K562 (cell line): ENCODE measurements around the gene LOC128125822.

ENCODE experiments used
- ATAC-seq: fragments of 200-7000 bp; cut with Tn5 transposase; 3 replicates; pipeline ENCODE4 v1.9.1; 2020; ENCODE audit warnings: moderate library complexity
- BruUV-seq: library from RNA; stranded (reverse); fragments of 400-500 nt; replicated peaks from 2 replicates; lab custom pipeline; 2021; lab: Mats Ljungman, UMichigan
- CTCF ChIA-PET: fragments of 300-600 bp; formaldehyde crosslinking; extraction: SDS; loops from one replicate; lab custom pipeline; 2021; ENCODE audit warnings: low intra/inter-chr PET ratio; lab: Yijun Ruan, JAX
- POLR2A ChIA-PET: fragments of 300-600, 350-650 bp; sonication (Branson Sonifier 250); formaldehyde crosslinking; extraction: SDS; loops from one replicate; lab custom pipeline; 2021; ENCODE audit warnings: antibody characterized with exemption, inconsistent platforms; lab: Yijun Ruan, JAX
- DNase-seq, 4 experiments: peaks; one replicate each; pipeline versions ENCODE4 v3.0.0 to v3.0.0-alpha.2; 2011 to 2018; ENCODE audit warnings: low spot score in 3 of 4, mixed read lengths in 3 of 4; ENCODE audit errors: extremely low read depth in 1 of 4
- FAIRE-seq: peaks from 2 replicates; lab custom pipeline; 2011; peaks lifted over from hg19 to GRCh38; lab: Jason Lieb, UNC
- H2AFZ ChIP-seq: 2 replicates; pipeline ENCODE4 v1.6.0; 2011; ENCODE audit warnings: low read depth, low read length, control low read depth, inconsistent platforms
- H3K27ac ChIP-seq: fragments of 200-600 bp; 3 replicates; pipeline ENCODE4 v1.8.0; 2011; ENCODE audit warnings: low read depth, mild to moderate bottlenecking, control low read depth, inconsistent platforms, low read length, moderate library complexity, mixed read lengths; ENCODE audit errors: extremely low read depth
- H3K27me3 ChIP-seq, 2 experiments: fragments of 300-600 bp in 1 of 2; 2 replicates in 1 of 2; 3 replicates in 1 of 2; pipeline versions ENCODE4 v1.6.0 to v1.8.0; 2011; ENCODE audit warnings: inconsistent platforms in 2 of 2, low read length in 2 of 2, mild to moderate bottlenecking in 1 of 2, mixed read lengths in 1 of 2, moderate library complexity in 1 of 2; ENCODE audit not compliant: control insufficient read depth in 2 of 2, insufficient read depth in 2 of 2
- H3K36me3 ChIP-seq: fragments of 300-600 bp; 3 replicates; pipeline ENCODE4 v1.8.0; 2011; ENCODE audit warnings: mild to moderate bottlenecking, low read length, inconsistent platforms; ENCODE audit not compliant: control insufficient read depth, insufficient read depth
- H3K4me1 ChIP-seq, 2 experiments: fragments of 200-600 bp in 1 of 2; replicated peaks in 1 of 2; 2 replicates in 1 of 2; 3 replicates in 1 of 2; pipeline versions ENCODE4 v1.5.1 to v1.8.0; 2011; ENCODE audit warnings: inconsistent platforms in 2 of 2, low read length in 2 of 2, mild to moderate bottlenecking in 1 of 2, mixed read lengths in 1 of 2, moderate library complexity in 1 of 2; ENCODE audit not compliant: control insufficient read depth in 2 of 2, insufficient read depth in 2 of 2
- H3K4me2 ChIP-seq: 2 replicates; pipeline ENCODE4 v1.6.1; 2011; ENCODE audit warnings: low read length, control low read depth, inconsistent platforms, mixed read lengths; ENCODE audit not compliant: insufficient read depth
- H3K4me3 ChIP-seq: fragments of 200-600 bp; sonication (generic), shearing (Covaris generic); 2 replicates; pipeline ENCODE4 v1.5.1; 2016; ENCODE audit warnings: control low read depth, inconsistent platforms
- H3K79me2 ChIP-seq: fragments of 200-600 bp; 3 replicates; pipeline ENCODE4 v1.8.0; 2011; ENCODE audit warnings: low read length, inconsistent platforms; ENCODE audit not compliant: control insufficient read depth, insufficient read depth
- H3K9ac ChIP-seq, 2 experiments: 2 replicates each; pipeline versions ENCODE4 v1.6.0 to v1.6.1; 2011; ENCODE audit warnings: low read depth in 2 of 2, low read length in 2 of 2, control low read depth in 1 of 2, inconsistent platforms in 1 of 2, mild to moderate bottlenecking in 1 of 2, mixed read lengths in 1 of 2; ENCODE audit not compliant: insufficient read depth in 1 of 2
- H3K9me1 ChIP-seq: one replicate; pipeline ENCODE4 v1.6.0; 2011; ENCODE audit warnings: inconsistent platforms, mild to moderate bottlenecking, low read length, moderate library complexity; ENCODE audit not compliant: control insufficient read depth, insufficient read depth
- H3K9me3 ChIP-seq: replicated peaks from 2 replicates; pipeline ENCODE4 v1.5.1; 2011; ENCODE audit warnings: low read depth, low read length, inconsistent platforms; ENCODE audit not compliant: control insufficient read depth, insufficient read depth
- H4K20me1 ChIP-seq: replicated peaks from 2 replicates; pipeline ENCODE4 v1.6.1; 2011; ENCODE audit warnings: low read length, inconsistent platforms, mixed read lengths; ENCODE audit not compliant: control insufficient read depth, insufficient read depth
- ARNT ChIP-seq, 2 experiments: fragments of 450-650 bp; IDR thresholded peaks; 2 replicates each; pipeline ENCODE4 v1.6.1; 2016; ENCODE audit warnings: mild to moderate bottlenecking in 1 of 2
- BCL6 ChIP-seq: fragments of 250-450 bp; sonication (Bioruptor Pico); IDR thresholded peaks from 2 replicates; pipeline ENCODE4 v1.4.0; 2020
- C11orf30 ChIP-seq: fragments of 450-650 bp; IDR thresholded peaks from 2 replicates; pipeline ENCODE4 v1.6.1; 2016; ENCODE audit warnings: low read depth, mild to moderate bottlenecking
- CBX8 ChIP-seq: fragments of 200-600 bp; sonication (generic); IDR thresholded peaks from 2 replicates; pipeline ENCODE4 v1.6.1; 2012; ENCODE audit warnings: borderline replicate concordance, mixed run types, low read depth, mild to moderate bottlenecking, moderate library complexity, mixed read lengths, low read length, control low read depth, inconsistent platforms; ENCODE audit not compliant: poor library complexity, severe bottlenecking; ENCODE audit errors: extremely low read depth
- GABPB1 ChIP-seq: sonication (generic); formaldehyde crosslinking; IDR thresholded peaks from 2 replicates; pipeline ENCODE4 v1.8.0; 2022; ENCODE audit warnings: mild to moderate bottlenecking, missing genetic modification reagents
- JUNB ChIP-seq: fragments of 450-650 bp; formaldehyde crosslinking; conservative IDR thresholded peaks from 2 replicates; pipeline ENCODE4 v1.4.0; 2020; ENCODE audit warnings: mild to moderate bottlenecking
- POLR3A ChIP-seq: IDR thresholded peaks from 2 replicates; pipeline ENCODE4 v1.6.1; 2011; ENCODE audit warnings: borderline replicate concordance, mild to moderate bottlenecking, moderate library complexity; ENCODE audit not compliant: insufficient read length, insufficient read depth; ENCODE audit errors: extremely low read depth
- ZKSCAN3 ChIP-seq: fragments of 250-450 bp; sonication (Bioruptor Pico); IDR thresholded peaks from 2 replicates; pipeline ENCODE4 v1.4.0; 2020
- ZNF347 ChIP-seq: fragments of 450-650 bp; formaldehyde crosslinking; IDR thresholded peaks from 2 replicates; pipeline ENCODE4 v1.4.0; 2020; ENCODE audit warnings: low read depth, mild to moderate bottlenecking, moderate library complexity
- ZZZ3 ChIP-seq: fragments of 450-650 bp; IDR thresholded peaks from 2 replicates; pipeline ENCODE4 v1.6.1; 2016; ENCODE audit warnings: antibody characterized with exemption, mild to moderate bottlenecking, moderate library complexity
- WGBS: fragments of 100-300 bp; shearing (Covaris generic); methylation state at CpG from one replicate; pipeline ENCODE4 v1.1.6; 2016; ENCODE audit warnings: low coverage, mixed read lengths; ENCODE audit not compliant: insufficient coverage; ENCODE audit errors: missing lambda C conversion rate; 5-methylcytosine and 5-hydroxymethylcytosine counted together
- in situ Hi-C: fragments of 300-500 bp; cut with MboI; formaldehyde crosslinking; loops from 4 replicates; pipeline ENCODE4 v1.15.0; 2018; ENCODE audit warnings: inconsistent platforms, mixed read lengths
- intact Hi-C: fragments of 100-400 bp; cut with micrococcal nuclease; formaldehyde crosslinking; loops from 2 replicates; pipeline ENCODE4 v1.14.2; 2022
- TF ChIP-seq, protein P1 (sequence below): sonication (generic); formaldehyde crosslinking; IDR thresholded peaks from 2 replicates; pipeline ENCODE4 v1.8.0; 2022; ENCODE audit warnings: missing genetic modification reagents, mild to moderate bottlenecking, borderline replicate concordance
- TF ChIP-seq, protein P2 (sequence below), 3 experiments: fragments of 200-800 bp in 1 of 3; sonication (Bioruptor generic) in 1 of 3; sonication (generic) in 1 of 3; formaldehyde crosslinking in 1 of 3; IDR thresholded peaks; 2 replicates each; pipeline versions ENCODE4 v1.6.1 to v1.8.0; 2016 to 2022; ENCODE audit warnings: mild to moderate bottlenecking in 2 of 3, missing compliant biosample characterization in 2 of 3, missing genetic modification characterization in 2 of 3, missing genetic modification reagents in 1 of 3
- TF ChIP-seq, protein P3 (sequence below), 2 experiments: fragments of 450-650 bp; IDR thresholded peaks; 2 replicates each; pipeline ENCODE4 v1.6.1; 2016; ENCODE audit warnings: mild to moderate bottlenecking in 2 of 2, borderline replicate concordance in 1 of 2, low read depth in 1 of 2, moderate library complexity in 1 of 2

LOC128125822 gene

DNA sequence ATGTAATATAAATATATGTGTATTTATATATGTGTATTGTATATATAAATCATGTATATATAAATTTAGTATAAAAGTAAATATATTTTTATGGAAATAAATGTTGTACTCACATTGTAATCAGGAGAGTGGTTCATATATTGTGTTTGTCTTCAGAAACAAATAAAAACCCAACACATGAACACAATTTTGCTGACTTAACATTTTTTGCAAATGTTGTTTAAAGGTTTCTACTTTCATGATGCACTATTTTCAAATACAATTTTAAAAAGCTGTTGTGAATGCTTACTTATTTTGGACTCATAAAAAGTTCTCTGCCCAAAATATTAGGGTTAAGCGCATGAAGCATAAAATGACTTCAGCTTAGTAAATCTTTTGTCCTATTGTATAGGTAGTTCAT is 39.3 kb downstream of the LOC128125822 start:
- in situ Hi-C loops (no loop called here), intact Hi-C loops (no loop called here)
- FAIRE-seq (no peak), DNase-seq (no peak), ATAC-seq (no peak)
- no peaks in the 10 kb centered on the region for H3K79me2 ChIP-seq
- H3K4me1 ChIP-seq = peaks cover 0 to 3% of the 10 kb centered on the region in 2 experiments; a peak in 2 of 5 replicates
- no peaks in the 10 kb centered on the region for H3K9me1 ChIP-seq
- CTCF ChIA-PET = no interaction called here
- H3K27me3 ChIP-seq = no peaks in the 10 kb centered on the region
- no peaks in the 10 kb centered on the region for H3K9me3 ChIP-seq
- H3K4me2 ChIP-seq = no peak overlapping the region
- no peaks in the 10 kb centered on the region for H4K20me1 ChIP-seq
- no TSS peak for BruUV-seq
- H3K27ac ChIP-seq = no peak overlapping the region
- 76% methylated on average over 1 of the region's 1 CpG for WGBS
- POLR2A ChIA-PET = interaction anchor here (0.5 to 0.9 kb wide), 2 partner anchors 11 to 44 kb away, joined by 3 to 4 read pairs; no protein-coding TSS in a partner anchor
- H3K9ac ChIP-seq = no peak overlapping the region
- H3K4me3 ChIP-seq = no peak overlapping the region
- no peak overlapping the region for H2AFZ ChIP-seq
- no peaks in the 10 kb centered on the region for H3K36me3 ChIP-seq
- no peak for TF ChIP-seq ARNT (IDR thresholded peaks at IDR 0.05)
- peak; percentile 93 for TF ChIP-seq C11orf30
- TF ChIP-seq, protein P1, sequence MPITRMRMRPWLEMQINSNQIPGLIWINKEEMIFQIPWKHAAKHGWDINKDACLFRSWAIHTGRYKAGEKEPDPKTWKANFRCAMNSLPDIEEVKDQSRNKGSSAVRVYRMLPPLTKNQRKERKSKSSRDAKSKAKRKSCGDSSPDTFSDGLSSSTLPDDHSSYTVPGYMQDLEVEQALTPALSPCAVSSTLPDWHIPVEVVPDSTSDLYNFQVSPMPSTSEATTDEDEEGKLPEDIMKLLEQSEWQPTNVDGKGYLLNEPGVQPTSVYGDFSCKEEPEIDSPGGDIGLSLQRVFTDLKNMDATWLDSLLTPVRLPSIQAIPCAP = no peak
- TF ChIP-seq POLR3A = no peak
- TF ChIP-seq BCL6 (CRISPR knock-in tag) = no peak
- TF ChIP-seq ZNF347 = no peak
- TF ChIP-seq ZZZ3 = no peak
- TF ChIP-seq GABPB1 (CRISPR knock-in tag) = no peak
- TF ChIP-seq JUNB = no peak
- no peak for TF ChIP-seq CBX8
- TF ChIP-seq, protein P2, sequence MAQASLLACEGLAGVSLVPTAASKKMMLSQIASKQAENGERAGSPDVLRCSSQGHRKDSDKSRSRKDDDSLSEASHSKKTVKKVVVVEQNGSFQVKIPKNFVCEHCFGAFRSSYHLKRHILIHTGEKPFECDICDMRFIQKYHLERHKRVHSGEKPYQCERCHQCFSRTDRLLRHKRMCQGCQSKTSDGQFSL (CRISPR knock-in tag; IDR thresholded peaks at IDR 0.05) = no peak
- TF ChIP-seq, protein P2 (tag; IDR thresholded peaks at IDR 0.05) = no peak
- TF ChIP-seq, protein P3, sequence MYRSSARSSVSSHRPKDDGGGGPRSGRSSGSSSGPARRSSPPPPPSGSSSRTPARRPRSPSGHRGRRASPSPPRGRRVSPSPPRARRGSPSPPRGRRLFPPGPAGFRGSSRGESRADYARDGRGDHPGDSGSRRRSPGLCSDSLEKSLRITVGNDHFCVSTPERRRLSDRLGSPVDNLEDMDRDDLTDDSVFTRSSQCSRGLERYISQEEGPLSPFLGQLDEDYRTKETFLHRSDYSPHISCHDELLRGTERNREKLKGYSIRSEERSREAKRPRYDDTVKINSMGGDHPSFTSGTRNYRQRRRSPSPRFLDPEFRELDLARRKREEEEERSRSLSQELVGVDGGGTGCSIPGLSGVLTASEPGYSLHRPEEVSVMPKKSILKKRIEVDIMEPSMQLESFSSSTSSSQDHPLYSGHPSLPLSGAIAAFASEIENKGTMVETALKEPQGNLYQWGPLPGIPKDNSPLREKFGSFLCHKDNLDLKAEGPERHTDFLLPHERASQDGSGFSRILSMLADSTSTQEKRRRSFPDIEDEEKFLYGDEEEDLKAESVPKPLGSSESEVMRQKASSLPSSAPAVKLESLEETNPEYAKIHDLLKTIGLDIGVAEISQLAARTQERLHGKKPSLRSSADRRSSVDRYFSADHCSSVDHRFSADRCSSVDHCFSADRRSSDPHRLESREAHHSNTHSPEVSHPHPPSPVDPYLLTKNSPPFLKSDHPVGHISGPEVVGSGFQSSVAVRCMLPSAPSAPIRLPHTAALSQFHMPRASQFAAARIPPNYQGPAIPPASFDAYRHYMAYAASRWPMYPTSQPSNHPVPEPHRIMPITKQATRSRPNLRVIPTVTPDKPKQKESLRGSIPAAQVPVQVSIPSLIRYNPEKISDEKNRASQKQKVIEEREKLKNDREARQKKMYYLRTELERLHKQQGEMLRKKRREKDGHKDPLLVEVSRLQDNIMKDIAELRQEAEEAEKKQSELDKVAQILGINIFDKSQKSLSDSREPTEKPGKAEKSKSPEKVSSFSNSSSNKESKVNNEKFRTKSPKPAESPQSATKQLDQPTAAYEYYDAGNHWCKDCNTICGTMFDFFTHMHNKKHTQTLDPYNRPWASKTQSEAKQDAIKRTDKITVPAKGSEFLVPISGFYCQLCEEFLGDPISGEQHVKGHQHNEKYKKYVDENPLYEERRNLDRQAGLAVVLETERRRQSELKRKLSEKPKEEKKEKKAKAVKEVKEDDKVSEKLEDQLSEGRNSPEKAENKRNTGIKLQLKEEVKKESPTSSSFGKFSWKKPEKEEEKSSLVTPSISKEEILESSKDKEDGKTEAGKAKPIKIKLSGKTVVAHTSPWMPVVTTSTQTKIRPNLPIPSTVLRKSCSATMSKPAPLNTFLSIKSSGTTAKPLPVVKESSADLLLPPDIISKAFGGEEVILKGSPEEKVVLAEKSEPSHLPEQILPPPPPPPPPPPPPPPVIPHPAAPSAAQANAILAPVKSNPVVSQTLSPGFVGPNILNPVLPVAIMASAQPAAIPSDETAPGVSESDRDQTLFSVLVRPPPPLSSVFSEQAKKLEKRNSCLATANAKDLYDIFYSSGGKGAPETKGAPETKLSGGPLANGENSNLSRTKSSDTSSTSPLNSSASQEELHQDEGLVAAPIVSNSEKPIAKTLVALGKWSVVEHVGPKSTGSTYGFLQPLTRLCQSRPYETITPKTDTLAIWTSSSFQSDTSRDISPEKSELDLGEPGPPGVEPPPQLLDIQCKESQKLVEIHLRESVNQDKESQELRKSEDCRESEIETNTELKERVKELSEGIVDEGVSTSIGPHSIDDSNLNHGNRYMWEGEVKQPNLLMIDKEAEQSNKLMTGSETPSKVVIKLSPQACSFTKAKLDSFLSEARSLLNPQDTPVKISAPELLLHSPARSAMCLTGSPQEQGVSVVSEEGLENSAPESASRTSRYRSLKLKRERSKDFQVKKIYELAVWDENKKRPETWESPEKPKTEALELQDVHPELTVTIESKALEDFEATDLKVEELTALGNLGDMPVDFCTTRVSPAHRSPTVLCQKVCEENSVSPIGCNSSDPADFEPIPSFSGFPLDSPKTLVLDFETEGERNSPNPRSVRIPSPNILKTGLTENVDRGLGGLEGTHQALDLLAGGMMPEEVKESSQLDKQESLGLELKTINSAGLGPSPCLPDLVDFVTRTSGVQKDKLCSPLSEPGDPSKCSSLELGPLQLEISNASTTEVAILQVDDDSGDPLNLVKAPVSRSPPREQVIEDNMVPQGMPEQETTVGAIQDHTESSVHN (IDR thresholded peaks at IDR 0.05; ENCODE audit: borderline replicate concordance in 1 of 2, low read depth in 1 of 2) = no peak
- no peak for TF ChIP-seq ZKSCAN3 (CRISPR knock-in tag)
